GM03348 (cell line): Measurements from ENCODE around the gene ADGRE3.
"Not testable (repeated sequence)": the region's sequence is repeated elsewhere in the genome, so short reads cannot be mapped to it uniquely, and the experiment has no call there.

ENCODE experiments used
- DNase-seq: peaks from one replicate; pipeline ENCODE4 v3.0.0; 2012; ENCODE audit warnings: low spot score

Gene ADGRE3

DNA sequence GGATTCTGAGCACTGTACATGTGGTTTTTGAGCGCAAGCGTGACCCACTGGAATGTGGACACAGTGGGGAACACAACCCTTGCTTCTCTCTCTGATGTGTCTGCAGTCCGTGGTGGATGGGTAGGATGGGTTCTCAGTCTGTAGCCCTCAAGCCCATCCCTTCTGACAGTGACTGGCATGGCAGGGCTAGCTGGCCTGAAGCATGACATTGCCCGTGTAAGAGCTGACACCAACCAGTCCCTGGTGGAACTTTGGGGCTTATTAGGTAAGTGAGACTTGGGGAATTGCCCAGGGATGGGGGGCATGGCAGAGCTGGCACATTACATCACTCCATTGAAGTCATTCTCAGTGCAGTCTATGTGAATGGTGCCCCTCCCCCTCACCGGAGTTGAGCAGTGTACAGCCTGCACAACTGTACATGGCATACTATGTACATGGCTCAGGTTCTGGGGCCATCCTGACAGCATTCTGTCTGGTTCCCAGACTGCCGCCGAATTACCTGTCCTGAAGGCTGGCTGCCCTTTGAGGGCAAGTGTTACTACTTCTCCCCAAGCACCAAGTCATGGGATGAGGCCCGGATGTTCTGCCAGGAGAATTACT is 75.0 kb downstream of the ADGRE3 start:
- DNase-seq, result no peak

DNA sequence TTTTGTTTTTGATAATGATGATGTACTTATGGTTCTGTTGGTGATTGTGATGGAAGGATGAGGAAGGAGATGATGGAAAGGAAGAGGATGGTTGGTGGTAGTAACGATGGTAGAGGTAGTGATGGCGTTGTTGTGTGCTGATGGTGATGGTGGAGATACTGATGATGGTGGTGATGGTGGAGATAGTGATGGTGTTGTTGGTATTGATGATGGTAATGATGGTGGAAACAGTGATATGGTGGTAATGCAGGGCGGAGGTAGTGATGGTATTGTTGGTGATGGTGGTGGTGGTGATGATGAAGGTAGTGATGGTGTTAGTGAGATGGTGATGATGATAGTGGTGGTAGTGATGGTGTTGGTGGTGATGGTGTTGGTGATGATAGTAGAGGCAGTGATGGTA is 79.1 kb downstream of the ADGRE3 start:
- no peak for DNase-seq

DNA sequence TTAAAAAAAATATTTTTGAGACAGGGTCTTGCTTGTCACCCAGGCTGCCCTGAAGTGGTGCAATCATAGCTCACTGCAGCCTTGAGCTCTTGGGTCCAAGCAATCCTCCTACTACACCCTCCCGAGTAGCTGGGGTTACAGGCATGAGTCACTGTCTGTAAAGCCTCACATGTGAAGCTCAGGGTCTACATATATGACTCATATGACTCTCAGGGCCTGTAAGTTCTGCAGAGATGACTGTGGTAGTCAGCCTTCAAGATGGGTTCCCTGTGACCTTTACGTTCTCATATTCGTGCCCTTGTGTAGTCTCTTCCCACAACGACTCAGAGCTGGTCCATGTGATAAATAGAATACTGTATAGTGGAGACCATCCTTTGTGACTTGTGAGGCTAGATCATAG is 85.2 kb downstream of the ADGRE3 start:
- DNase-seq, result not testable (repeated sequence)

DNA sequence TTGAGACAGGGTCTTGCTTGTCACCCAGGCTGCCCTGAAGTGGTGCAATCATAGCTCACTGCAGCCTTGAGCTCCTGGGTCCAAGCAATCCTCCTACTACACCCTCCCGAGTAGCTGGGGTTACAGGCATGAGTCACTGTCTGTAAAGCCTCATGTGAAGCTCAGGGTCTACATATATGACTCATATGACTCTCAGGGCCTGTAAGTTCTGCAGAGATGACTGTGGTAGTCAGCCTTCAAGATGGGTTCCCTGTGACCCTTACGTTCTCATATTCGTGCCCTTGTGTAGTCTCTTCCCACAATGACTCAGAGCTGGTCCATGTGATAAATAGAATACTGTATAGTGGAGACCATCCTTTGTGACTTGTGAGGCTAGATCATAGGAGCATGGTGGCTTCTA is 89.5 kb downstream of the ADGRE3 start:
- DNase-seq, result not testable (repeated sequence)

- not testable (repeated sequence) for DNase-seq
Measured at GRCh38 chr19:14584372-14584771, 90.3 kb downstream of the ADGRE3 start.

DNA sequence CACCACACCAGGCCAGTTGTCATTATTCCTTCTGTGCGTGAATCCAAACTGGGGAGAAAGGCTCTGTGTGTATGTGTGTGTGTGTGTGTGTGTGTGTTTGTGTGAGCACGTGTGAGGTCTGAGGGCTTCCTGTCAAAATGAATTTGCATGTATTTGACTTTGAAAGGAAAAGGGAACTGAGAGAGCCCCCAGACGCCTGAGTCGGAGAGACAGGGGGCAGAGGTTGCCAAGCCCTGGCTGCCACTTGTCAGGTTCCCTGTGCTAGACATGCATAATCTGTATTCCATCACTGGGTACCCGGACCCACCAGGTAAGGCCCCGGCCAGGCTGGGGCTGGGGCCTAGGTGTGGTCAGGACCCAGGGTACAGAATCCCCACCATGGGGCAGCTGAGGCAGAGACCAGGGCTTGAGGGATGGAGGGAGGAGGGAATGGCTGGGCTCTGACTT is 91.7 kb downstream of the ADGRE3 start, which contains the start of gene CLEC17A:
CLEC17A (plus strand) TSS at position 191 of the 447 bp plus-strand sequence; CDS start at position 268, 77 bp downstream.
- no peak for DNase-seq

DNA sequence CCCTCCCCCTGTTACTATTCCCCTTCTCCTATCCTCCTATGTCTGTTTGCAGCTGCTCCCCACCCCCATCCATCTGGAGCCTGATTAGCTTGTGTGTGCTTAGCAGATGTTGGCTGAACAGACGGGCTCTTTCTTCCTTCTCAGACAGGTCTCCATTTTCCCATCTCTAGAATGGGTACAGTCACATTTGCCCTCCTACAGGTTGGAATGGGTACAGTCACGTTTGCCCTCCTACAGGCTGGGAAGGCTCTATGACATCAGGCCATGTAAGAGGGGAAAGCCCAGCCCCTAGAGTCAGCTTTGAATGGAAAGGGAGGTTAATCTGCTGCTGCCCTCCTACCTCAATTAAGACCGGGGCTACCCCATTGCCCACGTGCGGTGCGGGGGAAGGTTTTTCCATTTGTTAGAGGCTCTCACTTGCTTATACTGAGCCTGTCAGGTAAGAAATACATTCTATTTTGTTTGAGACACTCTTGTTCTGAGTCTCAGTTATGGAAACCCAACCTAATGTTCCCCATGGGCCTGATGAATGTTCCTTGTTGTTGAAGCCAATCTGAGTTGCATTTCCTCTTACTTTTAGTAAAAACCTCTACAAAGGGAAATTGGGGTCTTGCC is 93.9 kb downstream of the ADGRE3 start:
- no peak for DNase-seq

DNA sequence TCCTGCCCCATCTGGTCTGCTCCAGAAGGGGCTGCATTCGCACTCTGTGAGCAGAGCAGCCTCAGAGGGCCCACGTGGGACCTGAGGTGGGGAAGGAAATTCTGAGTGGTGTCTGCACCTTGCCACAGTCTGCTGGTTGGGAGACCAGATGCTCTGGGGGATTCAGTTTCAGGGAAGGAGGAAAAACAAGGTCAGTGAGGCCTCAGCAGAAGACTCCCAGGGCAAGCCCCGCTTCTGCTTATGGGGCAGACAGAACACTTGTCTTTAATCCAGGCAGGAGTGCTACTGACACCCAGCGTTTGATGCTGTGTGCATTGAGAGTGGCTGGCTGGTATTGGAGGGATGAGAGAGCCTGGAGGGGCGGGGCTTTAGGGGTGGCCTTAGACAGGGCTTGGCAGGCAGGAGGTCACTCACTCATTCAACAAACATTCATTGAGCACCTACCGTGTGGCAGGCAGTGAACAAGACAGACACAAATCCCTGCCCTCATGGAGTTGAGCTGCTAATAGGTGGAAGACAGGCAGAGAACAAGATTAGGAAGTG is 96.7 kb downstream of the ADGRE3 start:
- no peak for DNase-seq

DNA sequence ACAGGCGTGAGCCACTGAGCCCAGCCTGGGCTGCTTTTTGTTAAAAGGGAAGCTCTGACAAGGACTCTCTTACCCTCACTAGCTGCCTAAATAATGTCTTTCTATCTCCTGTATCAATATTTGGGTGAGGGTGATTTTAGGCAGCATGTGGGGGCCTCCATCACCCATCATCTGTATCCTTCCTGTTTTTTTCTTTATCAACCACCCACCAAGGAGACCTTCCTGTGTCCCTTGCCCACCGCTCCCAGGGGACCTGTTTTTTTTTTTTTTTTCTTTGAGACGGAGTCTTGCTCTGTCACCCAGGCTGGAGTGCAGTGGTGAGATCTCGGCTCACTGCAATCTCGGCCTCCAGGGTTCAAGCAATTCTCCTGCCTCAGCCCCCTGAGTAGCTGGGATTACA is 97.4 kb downstream of the ADGRE3 start:
- no peak for DNase-seq

GRCh38 chr19:14576363-14576762 is 98.3 kb downstream of the ADGRE3 start:
- no peak for DNase-seq

DNA sequence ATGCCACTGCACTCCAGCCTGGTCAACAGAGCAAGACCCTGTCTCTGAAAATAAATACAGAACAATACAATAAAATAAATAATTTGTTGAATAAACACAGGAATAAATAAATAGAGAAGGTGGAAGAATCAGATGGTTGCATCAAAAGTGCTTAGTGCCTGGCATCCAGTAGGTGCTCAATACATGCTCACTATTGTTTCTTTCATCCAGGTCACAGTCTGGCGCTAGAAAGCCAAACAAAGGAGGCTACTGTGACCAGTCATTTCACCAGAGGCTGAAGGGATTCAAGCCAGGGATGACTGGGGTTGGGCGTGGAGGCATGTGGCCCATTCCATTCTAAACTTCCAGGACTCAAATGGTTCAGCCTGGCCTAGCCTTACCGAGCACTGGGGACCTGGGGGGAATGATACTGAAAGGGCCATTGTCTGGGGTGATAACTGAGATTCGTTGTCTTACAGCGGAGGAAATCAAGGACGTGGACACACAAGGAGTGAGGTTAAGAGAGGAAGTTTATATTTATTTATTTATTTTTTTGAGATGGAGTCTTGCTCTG is 99.1 kb downstream of the ADGRE3 start:
- no peak for DNase-seq

GRCh38 chr19:14571695-14572490 is 102.8 kb downstream of the ADGRE3 start, which contains the start of gene NDUFB7:
TSS of gene NDUFB7 (minus strand) at chr19:14572066. CDS start at chr19:14572000, 66 bp downstream.
- DNase-seq, result peak; percentile 96

DNA sequence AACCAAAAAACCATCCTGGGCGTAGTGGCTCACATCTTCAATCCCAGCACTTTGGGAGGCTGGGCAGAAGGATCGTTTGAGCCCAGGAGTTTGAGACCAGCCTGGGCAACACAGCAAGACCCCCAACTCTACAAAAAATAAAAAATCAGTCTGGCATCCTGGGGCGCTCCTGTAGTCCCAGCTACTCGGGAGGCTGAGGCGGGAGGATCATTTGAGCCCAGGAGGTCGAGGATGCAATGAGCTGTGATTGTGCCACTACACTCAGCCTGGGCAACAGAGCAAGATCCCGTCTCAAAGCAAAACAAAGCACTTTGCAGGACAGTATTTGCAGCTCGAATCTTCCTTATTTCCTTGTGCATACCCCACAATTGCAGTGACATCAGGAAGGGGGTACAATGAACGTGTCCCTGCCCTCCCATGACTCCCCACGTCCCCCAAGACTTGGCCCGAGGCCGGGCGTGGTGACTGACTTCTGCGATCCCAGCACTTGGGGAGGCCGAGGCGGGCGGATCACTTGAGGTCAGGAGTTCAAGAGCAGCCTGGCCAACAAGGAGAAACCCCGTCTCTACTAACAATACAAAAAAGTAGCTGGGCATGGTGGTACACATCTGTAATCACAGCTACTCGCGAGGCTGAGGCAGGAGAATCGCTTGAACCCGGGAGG is 103.6 kb downstream of the ADGRE3 start:
- DNase-seq, result no peak
